SU-DHL-6 (cell line): ENCODE measurements around the gene EIF3F.

Experiments
- EZH2phosphoT487 ChIP-seq: fragments of 200-600 bp; sonication (generic), shearing (Covaris generic); conservative IDR thresholded peaks from 2 replicates; pipeline ENCODE4 v1.6.1; 2018; ENCODE audit warnings: mild to moderate bottlenecking, antibody characterized with exemption, low read length, moderate library complexity, mixed read lengths
- TF ChIP-seq, protein P1 (sequence below): fragments of 200-600 bp; sonication (generic); IDR thresholded peaks from one replicate; pipeline ENCODE4 v1.5.1; 2017; ENCODE audit warnings: antibody characterized with exemption, mild to moderate bottlenecking, low read length, moderate library complexity; ENCODE audit not compliant: insufficient read depth, poor library complexity, severe bottlenecking

- TF ChIP-seq, protein P1, sequence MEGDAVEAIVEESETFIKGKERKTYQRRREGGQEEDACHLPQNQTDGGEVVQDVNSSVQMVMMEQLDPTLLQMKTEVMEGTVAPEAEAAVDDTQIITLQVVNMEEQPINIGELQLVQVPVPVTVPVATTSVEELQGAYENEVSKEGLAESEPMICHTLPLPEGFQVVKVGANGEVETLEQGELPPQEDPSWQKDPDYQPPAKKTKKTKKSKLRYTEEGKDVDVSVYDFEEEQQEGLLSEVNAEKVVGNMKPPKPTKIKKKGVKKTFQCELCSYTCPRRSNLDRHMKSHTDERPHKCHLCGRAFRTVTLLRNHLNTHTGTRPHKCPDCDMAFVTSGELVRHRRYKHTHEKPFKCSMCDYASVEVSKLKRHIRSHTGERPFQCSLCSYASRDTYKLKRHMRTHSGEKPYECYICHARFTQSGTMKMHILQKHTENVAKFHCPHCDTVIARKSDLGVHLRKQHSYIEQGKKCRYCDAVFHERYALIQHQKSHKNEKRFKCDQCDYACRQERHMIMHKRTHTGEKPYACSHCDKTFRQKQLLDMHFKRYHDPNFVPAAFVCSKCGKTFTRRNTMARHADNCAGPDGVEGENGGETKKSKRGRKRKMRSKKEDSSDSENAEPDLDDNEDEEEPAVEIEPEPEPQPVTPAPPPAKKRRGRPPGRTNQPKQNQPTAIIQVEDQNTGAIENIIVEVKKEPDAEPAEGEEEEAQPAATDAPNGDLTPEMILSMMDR = no peak
- no peak for TF ChIP-seq EZH2phosphoT487
These were observed 4.5 kb upstream of the EIF3F start for GRCh38 chr11:7982582-7983119.
